ENCODE results near the gene MICALL2. TPM values are rescaled to one million over a fixed set of nuclear protein-coding genes. Genes with fewer than 3 reads are reported as not detected.

MICALL2 gene
- total and polyA plus RNA-seq, 2 experiments from 2014 or later = 6.4 to 12.2 TPM

DNA sequence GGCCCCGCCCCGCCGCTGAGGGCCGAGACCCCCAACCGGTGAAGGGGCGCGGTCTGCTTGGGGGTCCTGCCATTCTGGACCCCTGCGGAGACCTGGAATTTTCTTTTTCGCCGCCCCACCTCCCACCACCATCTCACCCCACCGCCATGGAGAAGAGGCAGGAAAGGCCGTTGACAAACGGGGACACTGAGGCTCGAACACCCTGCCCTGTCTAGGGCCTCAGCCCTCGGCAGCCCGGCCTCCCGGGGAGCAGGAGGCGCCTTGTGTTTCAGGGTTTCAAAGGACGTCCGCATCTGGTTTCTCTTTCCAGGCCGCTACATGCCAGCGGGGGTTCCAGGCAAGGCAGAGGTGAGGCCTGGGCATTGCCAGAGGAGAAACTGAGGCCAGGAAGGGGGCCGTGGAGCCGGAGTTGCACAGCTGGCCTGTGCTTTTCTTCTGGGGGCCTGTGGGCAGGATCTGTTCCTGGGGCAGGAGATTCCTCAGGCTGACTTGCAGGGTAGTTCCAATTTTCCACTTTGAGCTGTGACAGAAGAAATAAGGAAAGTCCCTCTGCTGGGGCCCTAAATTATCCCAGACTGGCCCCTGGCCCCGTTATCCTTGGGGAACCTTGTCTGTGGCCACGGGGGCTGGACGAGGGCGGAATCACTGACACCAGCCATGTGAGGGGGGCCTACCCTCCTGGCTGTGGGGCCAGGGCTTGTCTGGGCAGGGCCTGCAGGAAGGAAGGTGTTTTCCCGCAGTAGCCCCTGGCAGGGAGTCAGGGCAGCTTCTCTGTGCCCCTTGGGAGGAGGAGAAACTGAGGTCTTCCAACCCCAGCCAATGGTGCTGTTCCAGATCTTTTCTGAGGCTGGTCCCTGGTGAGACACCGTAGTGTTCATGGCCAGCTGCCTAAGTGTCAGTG lies 900 bp upstream of the MICALL2 start:
- in situ Hi-C loops (cut with MboI) = no loop called here

DNA sequence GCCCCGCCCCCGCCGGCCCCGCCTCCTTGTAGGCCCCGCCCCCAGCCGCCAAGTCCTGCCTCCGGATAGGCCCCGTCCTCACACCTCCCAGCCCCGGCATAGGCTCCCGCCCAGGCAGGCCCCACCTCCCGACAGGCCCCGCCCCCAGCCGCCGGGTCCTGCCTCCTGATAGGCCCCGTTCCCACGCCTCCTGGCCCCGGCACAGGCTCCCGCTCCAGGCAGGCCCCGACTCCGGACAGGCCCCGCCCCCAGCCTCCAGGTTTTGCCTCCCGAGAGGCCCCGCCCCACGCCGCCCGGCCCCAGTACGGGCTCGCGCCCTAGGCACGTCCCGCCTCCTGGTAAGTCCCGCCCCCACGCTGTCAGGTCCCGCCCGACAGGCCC lies 232 bp upstream of the MICALL2 start:
- Histone ChIP-seq H3K9me3 (ENCODE audit: low read depth) (no peaks in the 10 kb centered on the region), H3K4me3 (peak overlapping the region; percentile 90), H3K79me2 (ENCODE audit: insufficient read depth) (peaks cover 38% of the 10 kb centered on the region), H3K36me3 (ENCODE audit: low read depth) (no peaks in the 10 kb centered on the region), H4K20me1 (ENCODE audit: insufficient read depth) (no peaks in the 10 kb centered on the region), H3K27ac (peak overlapping the region; percentile 83), H2AFZ (no peak overlapping the region), H3F3A (ENCODE audit: insufficient read depth) (peaks cover 17% of the 10 kb centered on the region), H3K27me3 (replicated peaks; ENCODE audit: insufficient read depth) (no peaks in the 10 kb centered on the region), H3K9ac (peak overlapping the region; percentile 87), H3K4me1 (ENCODE audit: insufficient read depth) (peaks cover 21% of the 10 kb centered on the region), H3K4me2 (ENCODE audit: unreplicated experiment) (no peak overlapping the region), H3K9me2 (ENCODE audit: insufficient read depth) (no peaks in the 10 kb centered on the region)
- 0 to 2% methylated on average over 6 to 29 of the region's 35 CpGs for WGBS, 2 experiments (ENCODE audit: low coverage in 1 of 2, low lambda C conversion rate in 2 of 2, missing lambda C conversion rate in 2 of 2)
- TF ChIP-seq EZH2phosphoT487 (IDR thresholded peaks at IDR 0.05; ENCODE audit: insufficient read depth, low read depth) (no peak), EZH2 (IDR thresholded peaks at IDR 0.05; ENCODE audit: insufficient read depth, poor library complexity, severe bottlenecking) (no peak)
- peak; percentile 100 for DNase-seq
- in situ Hi-C loops (cut with MboI) = no loop called here

More for the DNA sequence above, 900 bp upstream of the MICALL2 start:
- 7 to 9% methylated on average over 21 to 30 of the region's 30 CpGs for WGBS, 2 experiments (ENCODE audit: low coverage in 1 of 2, low lambda C conversion rate in 2 of 2, missing lambda C conversion rate in 2 of 2)
- Histone ChIP-seq H3K4me1 (ENCODE audit: insufficient read depth) (peaks cover 21% of the 10 kb centered on the region), H3K27me3 (replicated peaks; ENCODE audit: insufficient read depth) (no peaks in the 10 kb centered on the region), H3K4me3 (peak overlapping the region; percentile 67), H3F3A (ENCODE audit: insufficient read depth) (peaks cover 17% of the 10 kb centered on the region), H3K4me2 (ENCODE audit: unreplicated experiment) (peak overlapping the region; percentile 79), H3K9me3 (ENCODE audit: low read depth) (no peaks in the 10 kb centered on the region), H3K9ac (peak overlapping the region; percentile 72), H3K36me3 (ENCODE audit: low read depth) (no peaks in the 10 kb centered on the region), H3K79me2 (ENCODE audit: insufficient read depth) (peaks cover 34% of the 10 kb centered on the region), H3K27ac (peak overlapping the region; percentile 34), H3K9me2 (ENCODE audit: insufficient read depth) (no peaks in the 10 kb centered on the region), H2AFZ (peak overlapping the region; percentile 79), H4K20me1 (ENCODE audit: insufficient read depth) (no peaks in the 10 kb centered on the region)
- TF ChIP-seq EZH2phosphoT487 (IDR thresholded peaks at IDR 0.05; ENCODE audit: insufficient read depth, low read depth) = no peak
- no peak for TF ChIP-seq EZH2 (IDR thresholded peaks at IDR 0.05; ENCODE audit: insufficient read depth, poor library complexity, severe bottlenecking)
- peak; percentile 56 for DNase-seq

DNA sequence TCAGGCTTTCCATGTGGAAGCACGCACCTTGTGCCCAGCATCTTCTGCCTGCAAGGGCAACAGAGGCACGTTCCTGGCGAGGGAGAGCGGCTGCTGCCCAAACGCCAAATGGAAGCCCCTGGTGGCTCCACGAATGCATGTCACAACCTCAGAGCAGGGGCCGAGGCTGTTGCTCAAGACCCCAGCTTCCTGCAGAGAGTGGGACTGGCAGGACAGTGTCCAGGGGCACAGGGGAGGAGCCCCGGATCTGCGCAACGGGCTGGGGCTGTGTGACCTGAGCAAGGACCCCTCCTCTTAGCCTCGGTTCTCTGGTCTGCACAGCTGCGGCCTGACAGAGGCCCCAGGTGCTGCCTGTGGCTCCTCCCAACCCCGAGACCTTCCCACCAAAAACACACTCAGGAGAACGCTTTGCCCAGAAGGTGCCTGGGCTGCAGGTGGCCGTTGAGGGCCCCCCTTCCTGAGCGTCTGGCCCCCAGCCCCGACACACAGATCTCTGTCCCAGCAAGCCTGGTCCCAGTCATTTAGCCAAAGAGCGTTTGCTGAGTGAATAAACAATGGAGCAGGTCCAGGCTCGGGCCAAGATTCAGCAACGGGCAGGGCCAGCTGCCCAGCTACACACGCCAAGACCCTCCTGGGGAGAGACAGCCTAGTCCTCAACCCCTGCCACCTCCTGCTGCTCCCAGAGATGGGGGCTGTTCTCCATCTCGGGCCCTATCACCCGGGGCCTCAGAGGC lies 1.2 kb downstream of the MICALL2 start:
- Histone ChIP-seq H3K27ac (peak overlapping the region; percentile 83), H3K79me2 (ENCODE audit: insufficient read depth) (peaks cover 42% of the 10 kb centered on the region), H3K4me2 (ENCODE audit: unreplicated experiment) (peak overlapping the region; percentile 90), H2AFZ (no peak overlapping the region), H3K9me3 (ENCODE audit: low read depth) (no peaks in the 10 kb centered on the region), H3K9me2 (ENCODE audit: insufficient read depth) (no peaks in the 10 kb centered on the region), H3K27me3 (replicated peaks; ENCODE audit: insufficient read depth) (no peaks in the 10 kb centered on the region), H3K36me3 (ENCODE audit: low read depth) (no peaks in the 10 kb centered on the region), H3F3A (ENCODE audit: insufficient read depth) (peaks cover 13% of the 10 kb centered on the region), H4K20me1 (ENCODE audit: insufficient read depth) (no peaks in the 10 kb centered on the region), H3K4me3 (peak overlapping the region; percentile 90), H3K9ac (peak overlapping the region; percentile 87), H3K4me1 (ENCODE audit: insufficient read depth) (peaks cover 20% of the 10 kb centered on the region)
- in situ Hi-C loops (cut with MboI) = no loop called here
- TF ChIP-seq EZH2 (IDR thresholded peaks at IDR 0.05; ENCODE audit: insufficient read depth, poor library complexity, severe bottlenecking) (no peak), EZH2phosphoT487 (IDR thresholded peaks at IDR 0.05; ENCODE audit: insufficient read depth, low read depth) (no peak)
- WGBS, 2 experiments (ENCODE audit: low coverage in 1 of 2, low lambda C conversion rate in 2 of 2, missing lambda C conversion rate in 2 of 2) = 43 to 44% methylated on average over 23 of the region's 23 CpGs
- DNase-seq = peak; percentile 49

DNA sequence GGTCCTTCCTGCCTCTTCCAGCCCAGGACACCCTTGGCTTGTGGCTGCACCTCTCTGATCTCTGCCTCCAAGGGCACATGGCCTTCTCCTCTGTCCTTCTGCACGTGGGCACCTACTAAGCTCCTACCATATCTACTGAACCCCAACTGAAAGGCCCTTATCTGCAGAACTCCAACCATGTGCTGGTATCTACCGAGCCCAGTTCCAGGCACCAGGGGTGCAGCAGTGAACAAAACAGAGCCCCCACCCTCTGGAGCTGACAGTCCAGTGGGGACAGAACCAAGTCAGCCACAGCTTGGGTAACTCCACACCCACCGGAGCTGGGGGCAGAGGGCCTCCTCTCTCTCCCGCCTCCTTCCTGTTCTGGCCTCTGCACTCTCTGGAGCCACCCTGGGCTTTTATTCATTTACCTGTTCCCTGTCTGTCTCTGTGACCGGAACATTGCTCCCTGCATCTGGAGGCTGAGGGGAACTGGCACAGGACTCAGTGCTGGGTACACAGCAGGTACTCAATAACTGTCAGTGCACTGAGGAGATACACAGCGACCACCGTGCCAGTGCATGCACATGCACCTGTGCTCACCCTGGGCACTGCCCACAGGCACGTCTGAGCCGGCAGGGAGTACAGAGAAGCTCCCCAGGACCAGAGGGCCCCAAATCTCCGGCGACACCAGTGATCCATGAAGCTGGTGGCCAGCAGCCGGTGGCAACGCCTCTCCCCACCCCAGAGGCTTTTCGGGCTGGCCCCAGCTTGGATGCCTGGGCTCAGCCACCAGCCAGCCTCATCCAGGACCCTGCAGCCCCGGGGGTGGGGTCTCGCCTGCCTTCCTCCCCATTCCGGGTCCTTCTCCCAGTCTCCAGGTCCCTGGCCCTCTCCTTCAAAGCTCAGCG lies 2.0 kb downstream of the MICALL2 start:
- Histone ChIP-seq H3K4me1 (ENCODE audit: insufficient read depth) (peaks cover 12% of the 10 kb centered on the region), H3K79me2 (ENCODE audit: insufficient read depth) (peaks cover 42% of the 10 kb centered on the region), H3K9me3 (ENCODE audit: low read depth) (no peaks in the 10 kb centered on the region), H3F3A (ENCODE audit: insufficient read depth) (peaks cover 6% of the 10 kb centered on the region), H3K4me2 (ENCODE audit: unreplicated experiment) (peak overlapping the region; percentile 90), H3K27ac (no peak overlapping the region), H4K20me1 (ENCODE audit: insufficient read depth) (no peaks in the 10 kb centered on the region), H3K27me3 (replicated peaks; ENCODE audit: insufficient read depth) (no peaks in the 10 kb centered on the region), H2AFZ (no peak overlapping the region), H3K9ac (no peak overlapping the region), H3K9me2 (ENCODE audit: insufficient read depth) (no peaks in the 10 kb centered on the region), H3K4me3 (peak overlapping the region; percentile 90), H3K36me3 (ENCODE audit: low read depth) (no peaks in the 10 kb centered on the region)
- in situ Hi-C loops (cut with MboI) = no loop called here
- no peak for DNase-seq
- no peak for TF ChIP-seq EZH2 (IDR thresholded peaks at IDR 0.05; ENCODE audit: insufficient read depth, poor library complexity, severe bottlenecking)
- no peak for TF ChIP-seq EZH2phosphoT487 (IDR thresholded peaks at IDR 0.05; ENCODE audit: insufficient read depth, low read depth)
- WGBS, 2 experiments (ENCODE audit: low coverage in 1 of 2, low lambda C conversion rate in 2 of 2, missing lambda C conversion rate in 2 of 2) = 70 to 77% methylated on average over 18 of the region's 18 CpGs
